Measurements from ENCODE around the gene IRF2BP2.

Gene IRF2BP2

DNA sequence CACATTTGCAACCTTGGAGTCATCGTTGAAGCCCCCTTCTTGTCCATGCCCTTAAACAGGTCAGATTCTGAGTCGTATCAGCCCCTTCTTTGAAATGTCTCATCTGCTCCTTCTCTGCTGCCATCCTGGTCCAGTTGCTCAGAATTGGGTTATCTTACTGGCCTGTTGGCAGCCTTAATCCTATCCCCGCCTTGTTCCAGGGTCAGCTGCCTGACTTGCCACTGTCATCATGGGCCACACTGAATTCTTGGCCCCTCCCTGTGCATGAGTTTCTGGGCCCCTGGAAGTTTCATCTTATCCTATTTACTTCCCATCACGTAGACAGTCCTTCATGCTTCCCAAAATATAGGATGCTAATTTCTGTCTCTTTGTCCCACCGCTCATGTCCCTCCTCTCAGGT lies 23.7 kb downstream of the IRF2BP2 start:
- no peak overlapping the region for H3K4me3 ChIP-seq (ENCODE audit: low read depth, low read length)
- TF ChIP-seq CTCF (IDR thresholded peaks at IDR 0.05; ENCODE audit: borderline replicate concordance, insufficient read depth, low read depth, low read length), result no peak

- H3K4me3 ChIP-seq (ENCODE audit: low read depth, low read length), result no peak overlapping the region
- no peak for TF ChIP-seq CTCF (IDR thresholded peaks at IDR 0.05; ENCODE audit: borderline replicate concordance, insufficient read depth, low read depth, low read length)
These were observed 24.5 kb downstream of the IRF2BP2 start for GRCh38 chr1:234585330-234586055.

DNA sequence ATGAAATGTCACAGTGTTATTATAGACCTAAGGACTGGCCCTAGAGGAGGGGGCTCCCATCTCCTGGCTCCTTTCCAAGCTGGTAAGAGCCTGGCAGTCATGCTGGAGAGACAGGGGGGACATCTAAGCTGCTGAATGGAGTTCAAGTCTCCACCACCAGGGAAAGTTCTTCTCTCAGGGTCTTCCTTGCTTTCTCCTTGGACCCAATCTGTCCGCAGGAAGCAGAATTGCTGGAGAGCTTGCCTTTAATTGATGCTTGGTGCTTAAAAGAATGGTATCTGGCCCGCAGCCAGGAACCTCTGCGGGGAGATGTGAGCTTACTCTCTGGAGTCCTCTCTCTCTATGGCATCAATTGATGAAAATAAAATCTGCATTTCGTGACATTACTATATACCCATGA lies 25.1 kb downstream of the IRF2BP2 start:
- no peak for TF ChIP-seq CTCF (IDR thresholded peaks at IDR 0.05; ENCODE audit: borderline replicate concordance, insufficient read depth, low read depth, low read length)
- H3K4me3 ChIP-seq (ENCODE audit: low read depth, low read length), result no peak overlapping the region

DNA sequence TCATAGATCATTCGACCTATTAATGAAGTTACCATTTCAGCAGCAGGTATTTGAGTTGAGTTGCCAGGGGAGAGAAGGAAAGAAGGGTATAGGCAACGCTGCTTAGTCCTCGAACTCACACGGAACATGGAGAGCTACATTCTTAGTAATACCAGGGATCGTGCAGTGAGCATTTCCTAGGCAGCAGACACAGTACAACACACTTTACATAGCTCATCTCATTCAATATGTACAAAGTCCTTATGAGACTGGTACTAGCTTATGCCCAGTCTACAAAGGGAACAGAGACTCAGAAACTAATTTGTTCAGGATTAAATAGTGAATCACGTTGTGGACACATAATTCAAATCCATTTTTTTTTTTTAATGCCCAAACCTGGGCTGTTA lies 25.6 kb downstream of the IRF2BP2 start:
- TF ChIP-seq CTCF (IDR thresholded peaks at IDR 0.05; ENCODE audit: borderline replicate concordance, insufficient read depth, low read depth, low read length), result no peak
- no peak overlapping the region for H3K4me3 ChIP-seq (ENCODE audit: low read depth, low read length)

DNA sequence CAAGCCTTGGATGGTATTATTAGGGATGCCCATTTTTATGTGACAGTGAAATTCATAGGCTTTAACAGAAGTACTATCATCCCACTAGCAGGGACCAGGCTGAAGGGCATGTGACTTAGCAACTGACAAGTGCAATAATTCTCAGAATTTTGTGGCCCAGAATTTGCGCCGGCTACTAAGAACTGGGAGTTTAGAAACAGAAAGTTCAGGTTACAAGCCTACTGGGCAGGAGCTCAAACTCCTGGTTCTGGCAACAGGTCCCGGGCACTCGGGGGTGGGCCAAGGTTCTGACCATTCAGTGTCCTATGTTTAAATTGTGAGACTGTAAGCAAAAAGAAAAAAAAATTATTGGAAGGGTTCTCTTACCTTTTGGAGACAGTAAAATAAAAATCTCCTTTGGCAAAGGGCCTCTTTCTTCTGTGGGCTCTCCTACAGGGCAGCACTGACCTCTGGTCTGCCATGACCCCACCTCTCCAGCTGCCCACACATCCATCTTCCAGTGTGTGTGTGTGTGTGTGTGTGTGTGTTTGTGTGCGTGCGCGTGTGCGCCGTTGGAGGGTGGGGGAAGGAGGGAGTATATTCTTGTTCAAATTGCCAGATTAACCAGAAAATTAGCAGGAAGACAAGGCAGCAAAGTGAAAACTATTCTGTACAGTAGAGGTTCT lies 26.1 kb downstream of the IRF2BP2 start:
- no peak overlapping the region for H3K4me3 ChIP-seq (ENCODE audit: low read depth, low read length)
- no peak for TF ChIP-seq CTCF (IDR thresholded peaks at IDR 0.05; ENCODE audit: borderline replicate concordance, insufficient read depth, low read depth, low read length)

- H3K4me3 ChIP-seq (ENCODE audit: low read depth, low read length), result no peak overlapping the region
- no peak for TF ChIP-seq CTCF (IDR thresholded peaks at IDR 0.05; ENCODE audit: borderline replicate concordance, insufficient read depth, low read depth, low read length)
These were observed 27.2 kb downstream of the IRF2BP2 start for GRCh38 chr1:234582681-234583301.
